ACC112 (cell line): Measurements from ENCODE around the gene TMEM135.
A peak's percentile ranks its signal among the peaks of the same experiment; 100 is the strongest.
"Not testable (repeated sequence)": the region's sequence is repeated elsewhere in the genome, so short reads cannot be mapped to it uniquely, and the experiment has no call there.

Source experiments
- H2AFZ ChIP-seq: fragments of 200-600 bp; sonication (generic); one replicate; pipeline ENCODE4 v1.6.0; 2017; ENCODE audit warnings: antibody characterized with exemption, low read length; ENCODE audit not compliant: unreplicated experiment
- H3K27ac ChIP-seq: fragments of 200-600 bp; sonication (generic); 2 replicates; pipeline ENCODE4 v1.5.1; 2014; ENCODE audit warnings: low read depth, mild to moderate bottlenecking, antibody characterized with exemption, low read length, moderate library complexity
- H3K27me3 ChIP-seq: fragments of 200-600 bp; sonication (generic); 2 replicates; pipeline ENCODE4 v1.6.1; 2014; ENCODE audit warnings: mild to moderate bottlenecking, antibody characterized with exemption, low read length, moderate library complexity, mixed read lengths; ENCODE audit not compliant: insufficient read depth
- H3K36me3 ChIP-seq: fragments of 200-600 bp; sonication (generic); 2 replicates; pipeline ENCODE4 v1.6.1; 2016; ENCODE audit warnings: mild to moderate bottlenecking, antibody characterized with exemption, low read length, moderate library complexity, mixed read lengths; ENCODE audit not compliant: insufficient read depth
- H3K4me1 ChIP-seq: fragments of 200-600 bp; sonication (generic); one replicate; pipeline ENCODE4 v1.6.1; 2016; ENCODE audit warnings: low read length, mixed read lengths; ENCODE audit not compliant: insufficient read depth, unreplicated experiment, control insufficient read depth
- H3K4me3 ChIP-seq: fragments of 200-600 bp; sonication (generic); 2 replicates; pipeline ENCODE4 v1.5.1; 2014; ENCODE audit warnings: mild to moderate bottlenecking, low read depth, low read length
- H3K79me2 ChIP-seq: fragments of 200-600 bp; sonication (generic); one replicate; pipeline ENCODE4 v1.6.0; 2016; ENCODE audit warnings: low read length; ENCODE audit not compliant: control insufficient read depth, unreplicated experiment, insufficient read depth

The TMEM135 gene

DNA sequence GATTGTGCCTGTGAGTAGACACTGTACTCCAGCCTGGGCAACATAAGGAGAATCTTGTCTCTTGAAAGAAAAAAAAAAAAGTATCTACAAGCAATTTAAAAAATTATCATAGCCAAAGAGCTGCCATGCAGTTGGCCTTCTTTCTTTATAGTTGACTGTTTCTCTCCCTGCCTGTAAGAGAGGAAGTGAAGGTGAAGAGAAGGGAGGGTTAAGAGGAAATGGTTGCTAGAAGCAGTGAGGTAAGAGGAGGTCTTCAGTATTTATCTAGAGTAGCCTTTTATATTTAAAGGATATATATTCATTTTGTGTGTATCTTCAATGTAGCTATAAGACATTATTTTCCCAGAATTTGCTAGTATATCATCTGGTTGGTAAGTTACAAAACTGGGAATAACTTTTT, 217.9 kb downstream of the TMEM135 start:
- no peak overlapping the region for H2AFZ ChIP-seq
- no peak overlapping the region for H3K4me3 ChIP-seq
- H3K27me3 ChIP-seq, result no peaks in the 10 kb centered on the region
- H3K4me1 ChIP-seq, result peaks cover 22% of the 10 kb centered on the region
- no peaks in the 10 kb centered on the region for H3K79me2 ChIP-seq
- H3K27ac ChIP-seq, result no peak overlapping the region
- H3K36me3 ChIP-seq, result no peaks in the 10 kb centered on the region

DNA sequence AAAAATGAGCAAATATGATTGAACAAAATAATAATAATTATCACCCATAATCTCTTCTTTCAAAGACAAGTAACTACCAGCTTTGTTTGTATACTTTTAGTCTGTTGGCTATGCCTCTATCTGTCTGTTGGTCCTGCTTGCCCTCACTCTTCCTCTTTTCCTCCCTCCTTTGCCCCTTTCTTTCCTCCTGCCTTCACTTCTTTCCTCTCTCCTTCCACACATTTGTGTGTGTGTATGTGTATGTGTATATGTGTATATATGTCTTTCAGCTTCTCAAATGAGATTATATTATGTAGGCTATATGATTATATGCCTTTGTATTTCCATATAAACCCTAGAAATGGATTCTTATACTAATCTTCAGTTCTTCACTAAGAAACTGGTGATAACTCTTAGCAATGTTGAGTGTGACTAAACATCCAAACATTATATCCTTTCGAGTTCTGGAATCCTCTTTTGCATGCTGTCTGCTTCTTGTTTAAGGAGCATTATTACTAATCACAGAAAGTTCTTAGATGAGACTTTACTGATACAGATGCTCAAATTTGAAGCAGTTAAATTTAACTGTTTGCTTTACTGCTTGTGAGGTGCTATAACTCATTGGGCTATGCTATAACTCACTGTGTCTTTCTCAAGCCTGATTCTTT, 219.1 kb downstream of the TMEM135 start:
- no peak overlapping the region for H3K27ac ChIP-seq
- H3K4me1 ChIP-seq, result peaks cover 28% of the 10 kb centered on the region
- no peaks in the 10 kb centered on the region for H3K79me2 ChIP-seq
- H3K4me3 ChIP-seq, result no peak overlapping the region
- no peaks in the 10 kb centered on the region for H3K36me3 ChIP-seq
- no peaks in the 10 kb centered on the region for H3K27me3 ChIP-seq
- no peak overlapping the region for H2AFZ ChIP-seq

DNA sequence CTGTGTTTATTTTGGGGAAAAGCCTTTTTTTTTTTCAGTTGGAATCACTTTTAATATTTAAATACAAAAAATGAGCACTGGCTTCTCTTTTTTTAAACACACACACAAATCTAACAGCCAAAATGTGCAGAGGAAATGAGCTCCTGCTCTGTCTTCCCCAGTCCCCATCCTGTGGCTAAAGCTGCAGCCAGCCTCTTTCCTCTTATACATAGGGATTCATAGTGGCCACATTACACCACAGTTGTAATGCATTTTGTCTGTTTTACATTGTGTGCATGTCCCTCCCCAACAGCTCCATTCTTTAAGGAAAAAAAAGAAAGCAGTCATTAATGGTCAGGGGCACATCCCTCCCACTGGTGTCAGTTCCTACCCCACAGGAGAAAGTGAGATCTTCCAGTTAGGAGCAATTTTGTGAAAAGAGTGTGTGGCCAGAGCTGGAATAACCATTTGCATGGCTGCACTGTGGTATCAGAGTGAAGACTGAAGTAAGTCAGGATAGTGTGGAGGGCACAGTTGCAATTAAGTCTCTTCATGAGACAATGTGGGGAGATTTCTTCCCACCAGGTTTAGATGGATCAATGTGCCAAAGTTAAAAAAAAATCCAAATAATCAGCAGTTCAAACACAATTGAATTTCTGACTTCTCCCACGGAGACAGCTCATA, 220.6 kb downstream of the TMEM135 start:
- peaks cover 28% of the 10 kb centered on the region for H3K4me1 ChIP-seq
- H3K4me3 ChIP-seq, result no peak overlapping the region
- H3K27me3 ChIP-seq, result no peaks in the 10 kb centered on the region
- H3K36me3 ChIP-seq, result no peaks in the 10 kb centered on the region
- H3K27ac ChIP-seq, result no peak overlapping the region
- H2AFZ ChIP-seq, result no peak overlapping the region
- no peaks in the 10 kb centered on the region for H3K79me2 ChIP-seq

DNA sequence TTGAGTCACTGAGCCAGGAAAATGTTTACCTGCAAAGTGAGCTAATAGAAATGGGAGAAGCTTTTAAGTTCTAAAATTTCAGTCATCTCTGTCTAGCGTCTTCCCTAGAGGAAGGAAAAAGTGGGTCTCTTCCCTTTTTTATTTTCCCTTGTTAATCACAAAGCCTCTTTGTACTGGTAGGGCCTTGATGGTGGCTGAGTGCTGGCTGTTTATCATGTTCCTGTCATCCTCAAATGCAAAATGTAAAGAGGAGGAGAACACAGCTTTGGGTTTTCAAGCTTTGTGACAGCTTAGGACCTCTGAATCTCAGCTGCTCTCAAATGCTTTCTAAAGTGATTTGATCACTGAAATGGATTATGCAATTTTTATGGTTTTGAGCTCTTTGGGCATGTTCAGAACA, 222.0 kb downstream of the TMEM135 start:
- Histone ChIP-seq H2AFZ (no peak overlapping the region), H3K27ac (0 out of 2 replicates have a peak overlapping the region, but pooled peaks have one; percentile 29), H3K36me3 (no peaks in the 10 kb centered on the region), H3K79me2 (no peaks in the 10 kb centered on the region), H3K27me3 (no peaks in the 10 kb centered on the region), H3K4me3 (no peak overlapping the region), H3K4me1 (peaks cover 43% of the 10 kb centered on the region)

DNA sequence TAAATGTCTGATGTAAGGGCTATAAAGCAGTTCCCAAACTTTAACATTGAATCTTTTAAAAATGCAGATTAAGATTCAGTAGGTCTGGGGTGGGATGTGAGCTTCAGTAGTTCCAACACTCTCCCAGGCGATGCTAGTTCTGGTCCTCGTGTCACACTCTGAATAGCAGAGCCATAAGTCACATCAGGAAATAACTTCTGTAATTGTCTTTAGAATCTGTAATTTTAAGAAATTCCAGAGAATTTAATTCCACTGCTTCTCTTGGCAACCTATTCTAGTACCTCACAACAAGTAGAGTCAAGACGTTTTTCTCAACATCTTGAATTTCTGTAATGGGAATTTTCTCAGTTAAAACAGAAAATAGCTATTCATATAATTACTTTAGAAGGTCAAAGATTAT, 223.1 kb downstream of the TMEM135 start:
- Histone ChIP-seq H3K36me3 (no peaks in the 10 kb centered on the region), H3K27me3 (no peaks in the 10 kb centered on the region), H3K4me3 (no peak overlapping the region), H2AFZ (no peak overlapping the region), H3K79me2 (no peaks in the 10 kb centered on the region), H3K27ac (peak overlapping the region; percentile 29), H3K4me1 (peaks cover 53% of the 10 kb centered on the region)

DNA sequence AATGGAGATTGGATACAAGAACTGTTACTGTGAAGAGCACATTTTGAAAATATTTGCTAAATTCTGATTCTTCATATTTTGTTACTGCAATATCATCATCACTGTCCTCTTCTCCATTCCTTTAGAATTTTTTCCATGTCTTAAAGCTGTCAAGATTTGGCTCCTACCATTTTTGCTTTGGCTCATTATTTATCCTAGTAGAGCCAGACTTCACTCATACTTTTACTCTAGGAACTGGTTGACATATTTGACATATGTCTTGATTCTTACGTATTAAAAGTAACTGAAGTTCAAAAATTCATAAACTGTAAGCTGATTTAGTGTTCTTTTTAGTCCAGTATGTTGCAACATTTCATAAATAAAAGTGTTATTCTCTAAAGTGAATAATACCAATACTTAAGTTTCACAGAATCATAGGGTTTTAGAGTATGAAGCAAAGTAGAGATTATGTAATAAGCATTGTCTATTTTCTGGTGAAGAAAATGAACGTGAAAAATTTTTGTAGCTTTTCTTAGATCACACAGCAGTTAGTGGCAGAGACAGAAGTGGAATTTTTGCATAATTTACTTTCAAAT, 225.6 kb downstream of the TMEM135 start:
- Histone ChIP-seq H3K36me3 (no peaks in the 10 kb centered on the region), H3K4me3 (no peak overlapping the region), H3K27ac (no peak overlapping the region), H2AFZ (no peak overlapping the region), H3K27me3 (no peaks in the 10 kb centered on the region), H3K79me2 (no peaks in the 10 kb centered on the region), H3K4me1 (peaks cover 58% of the 10 kb centered on the region)

DNA sequence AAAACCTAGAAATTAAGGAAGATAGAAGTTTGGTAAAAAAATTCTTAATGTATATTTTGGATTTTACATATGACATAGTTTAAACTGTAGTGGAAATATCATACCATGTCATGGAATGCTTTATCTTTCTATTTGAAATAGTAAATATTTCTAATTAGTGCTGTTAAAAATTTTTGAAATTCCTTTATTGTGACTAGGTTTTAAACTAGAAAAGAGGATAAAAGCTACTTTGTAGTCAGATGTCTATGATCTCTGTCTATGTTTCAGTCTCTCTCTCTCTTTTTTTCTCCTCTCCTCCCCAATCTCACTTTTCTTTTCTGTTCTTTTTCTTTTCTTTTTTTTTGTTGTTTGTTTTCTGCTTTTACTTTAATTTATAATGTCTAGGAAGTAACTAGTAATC, 226.2 kb downstream of the TMEM135 start:
- no peak overlapping the region for H2AFZ ChIP-seq
- H3K4me3 ChIP-seq, result no peak overlapping the region
- H3K36me3 ChIP-seq, result no peaks in the 10 kb centered on the region
- H3K27me3 ChIP-seq, result no peaks in the 10 kb centered on the region
- H3K79me2 ChIP-seq, result no peaks in the 10 kb centered on the region
- peaks cover 58% of the 10 kb centered on the region for H3K4me1 ChIP-seq
- no peak overlapping the region; the same call in 1 of the 2 replicates for H3K27ac ChIP-seq

DNA sequence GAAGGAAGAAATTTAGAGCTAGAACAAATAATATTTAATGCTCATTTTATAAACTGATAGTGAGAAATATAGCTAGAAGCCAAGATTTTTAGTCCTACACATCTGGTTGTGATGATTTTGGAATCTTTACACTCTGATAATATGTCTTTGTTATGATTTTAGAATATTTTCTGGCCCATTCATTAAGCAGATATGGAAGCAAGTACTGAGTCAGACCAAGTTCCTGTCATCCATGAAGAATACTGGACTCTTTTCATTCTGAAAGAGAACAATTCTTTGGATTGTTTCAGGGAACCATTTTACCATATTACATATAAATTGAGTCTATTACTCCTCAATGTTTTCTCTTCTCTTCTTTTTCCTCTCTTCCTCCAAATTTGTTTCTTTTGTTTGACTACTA, 227.4 kb downstream of the TMEM135 start:
- H3K36me3 ChIP-seq, result no peaks in the 10 kb centered on the region
- peak overlapping the region; percentile 65 for H3K27ac ChIP-seq
- H3K4me1 ChIP-seq, result peaks cover 52% of the 10 kb centered on the region
- H3K4me3 ChIP-seq, result peak overlapping the region; percentile 44; the same call in 1 of the 2 replicates
- no peaks in the 10 kb centered on the region for H3K79me2 ChIP-seq
- no peaks in the 10 kb centered on the region for H3K27me3 ChIP-seq
- peak overlapping the region; percentile 7 for H2AFZ ChIP-seq

DNA sequence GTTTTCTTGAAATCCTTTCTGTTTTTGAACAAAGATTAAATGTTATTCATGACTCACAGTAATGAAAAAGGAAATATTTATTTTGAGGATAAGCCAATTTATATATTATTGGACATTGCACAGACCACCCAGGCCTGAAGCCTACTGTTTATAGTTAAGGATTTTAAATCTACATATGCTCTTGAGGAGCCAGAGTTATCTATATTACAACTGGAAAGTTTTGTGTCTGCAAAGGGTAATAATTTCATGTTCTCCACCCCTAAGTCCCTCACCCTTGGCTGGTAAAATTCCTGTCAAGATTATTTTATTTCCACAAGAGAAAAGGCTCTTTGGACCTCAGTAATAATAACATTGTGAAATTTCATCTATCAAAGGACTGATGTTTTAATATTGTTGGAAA, 228.2 kb downstream of the TMEM135 start:
- Histone ChIP-seq H3K79me2 (no peaks in the 10 kb centered on the region), H3K27me3 (no peaks in the 10 kb centered on the region), H2AFZ (peak overlapping the region; percentile 7), H3K4me3 (peak overlapping the region; percentile 44; the same call in 1 of the 2 replicates), H3K36me3 (no peaks in the 10 kb centered on the region), H3K27ac (peak overlapping the region; percentile 65), H3K4me1 (peaks cover 44% of the 10 kb centered on the region)

DNA sequence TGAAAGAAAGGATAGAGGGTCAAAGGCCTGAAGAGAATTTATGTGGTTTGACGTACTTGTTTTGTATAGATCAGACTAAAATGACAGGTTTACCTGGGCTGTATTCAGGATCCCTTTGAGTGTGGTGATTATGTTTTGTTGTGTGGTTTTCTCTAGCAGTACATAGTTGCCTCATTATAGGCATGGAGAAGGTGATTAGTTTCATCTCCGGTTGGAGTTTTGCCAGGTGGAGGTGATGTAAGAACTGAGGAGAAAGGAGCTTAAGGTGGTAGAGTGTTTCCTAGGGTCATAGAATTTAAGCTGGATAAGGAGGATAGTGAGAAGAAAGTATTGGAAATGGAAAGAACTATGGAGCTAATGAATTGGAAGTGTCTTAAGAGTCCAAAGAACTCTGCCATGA, 229.0 kb downstream of the TMEM135 start:
- Histone ChIP-seq H2AFZ (no peak overlapping the region), H3K79me2 (no peaks in the 10 kb centered on the region), H3K27ac (no peak overlapping the region), H3K4me3 (no peak overlapping the region), H3K4me1 (peaks cover 42% of the 10 kb centered on the region), H3K36me3 (no peaks in the 10 kb centered on the region), H3K27me3 (no peaks in the 10 kb centered on the region)

DNA sequence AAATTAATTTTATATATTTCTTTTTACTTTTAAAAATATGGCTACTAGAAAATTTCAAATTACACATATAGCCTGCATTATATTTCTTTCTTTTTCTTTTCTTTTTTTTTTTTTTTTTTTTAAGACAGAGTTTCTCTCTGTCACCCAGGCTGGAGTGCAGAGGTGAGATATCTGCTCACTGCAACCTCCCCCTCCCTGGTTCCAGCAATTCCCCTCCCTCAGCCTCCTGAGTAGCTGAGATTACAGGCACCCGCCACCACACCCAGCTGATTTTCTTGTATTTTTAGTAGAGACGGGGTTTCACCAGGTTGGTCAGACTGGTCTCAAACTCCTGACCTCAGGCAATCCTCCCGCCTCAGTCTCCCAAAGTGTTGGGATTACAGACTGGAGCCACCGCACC, 234.2 kb downstream of the TMEM135 start:
- H3K4me1 ChIP-seq, H2AFZ ChIP-seq, H3K27me3 ChIP-seq, H3K4me3 ChIP-seq, H3K27ac ChIP-seq, H3K79me2 ChIP-seq, H3K36me3 ChIP-seq: not testable (repeated sequence)
